ENCODE data around the gene LCLAT1. TPM values are rescaled to one million over a fixed set of nuclear protein-coding genes. Genes with fewer than 3 reads are reported as not detected.

The LCLAT1 gene
- total RNA-seq, 2 experiments from 2014 or later, result 9.2 to 19.6 TPM

- H4K20me1 ChIP-seq (ENCODE audit: insufficient read depth, low read length), result no peaks in the 10 kb centered on the region
- H3K4me2 ChIP-seq (ENCODE audit: low read length), result no peak overlapping the region
- ChIA-PET CTCF (ENCODE audit: unreplicated experiment) (no interaction called here), POLR2A (no interaction called here)
- no peaks in the 10 kb centered on the region for H3K79me2 ChIP-seq (ENCODE audit: insufficient read depth, low read depth, low read length)
- intact Hi-C loops (cut with micrococcal nuclease; ENCODE audit: unreplicated experiment), result no loop called here
- H3K4me1 ChIP-seq (ENCODE audit: insufficient read depth, low read length, poor library complexity, severe bottlenecking), result no peaks in the 10 kb centered on the region
- no peak overlapping the region for H3K27ac ChIP-seq (ENCODE audit: low read depth, low read length, poor library complexity, severe bottlenecking)
- no peak overlapping the region for H2AFZ ChIP-seq (ENCODE audit: low read length)
- H3K9me2 ChIP-seq (ENCODE audit: insufficient read depth, low read length), result no peaks in the 10 kb centered on the region
- H3K36me3 ChIP-seq (ENCODE audit: insufficient read depth, low read length), result no peaks in the 10 kb centered on the region
- no TSS peak for BruUV-seq (replicated peaks)
- DNase-seq (ENCODE audit: low spot score), result no peak
- no peak for TF ChIP-seq CTCF (conservative IDR thresholded peaks at IDR 0.05; ENCODE audit: low read length)
- TF ChIP-seq EZH2phosphoT487 (IDR thresholded peaks at IDR 0.05; ENCODE audit: borderline replicate concordance, low read depth, low read length), result no peak
- H3K9me3 ChIP-seq (ENCODE audit: low read length), result no peaks in the 10 kb centered on the region
- H3K4me3 ChIP-seq (ENCODE audit: low read depth, low read length, poor library complexity, severe bottlenecking), result no peak overlapping the region
Observed at GRCh38 chr2:30405260-30405605, 41.8 kb upstream of the LCLAT1 start.

- no TSS peak for BruUV-seq (replicated peaks)
- intact Hi-C loops (cut with micrococcal nuclease; ENCODE audit: unreplicated experiment), result no loop called here
- H3K4me3 ChIP-seq (ENCODE audit: low read depth, low read length, poor library complexity, severe bottlenecking), result no peak overlapping the region
- H3K9me3 ChIP-seq (ENCODE audit: low read length), result no peaks in the 10 kb centered on the region
- no peak overlapping the region for H2AFZ ChIP-seq (ENCODE audit: low read length)
- no peaks in the 10 kb centered on the region for H3K36me3 ChIP-seq (ENCODE audit: insufficient read depth, low read length)
- no peak for TF ChIP-seq EZH2phosphoT487 (IDR thresholded peaks at IDR 0.05; ENCODE audit: borderline replicate concordance, low read depth, low read length)
- TF ChIP-seq CTCF (conservative IDR thresholded peaks at IDR 0.05; ENCODE audit: low read length), result no peak
- no peak overlapping the region for H3K4me2 ChIP-seq (ENCODE audit: low read length)
- no peaks in the 10 kb centered on the region for H4K20me1 ChIP-seq (ENCODE audit: insufficient read depth, low read length)
- DNase-seq (ENCODE audit: low spot score), result no peak
- ChIA-PET POLR2A (interaction anchor here (0.7 kb wide), 1 partner anchor 27 kb away, joined by 3 read pairs; no protein-coding TSS in a partner anchor), CTCF (ENCODE audit: unreplicated experiment) (no interaction called here)
- H3K79me2 ChIP-seq (ENCODE audit: insufficient read depth, low read depth, low read length), result no peaks in the 10 kb centered on the region
- no peaks in the 10 kb centered on the region for H3K4me1 ChIP-seq (ENCODE audit: insufficient read depth, low read length, poor library complexity, severe bottlenecking)
- H3K27ac ChIP-seq (ENCODE audit: low read depth, low read length, poor library complexity, severe bottlenecking), result no peak overlapping the region
- H3K9me2 ChIP-seq (ENCODE audit: insufficient read depth, low read length), result no peaks in the 10 kb centered on the region
Observed at GRCh38 chr2:30406853-30407252, 40.2 kb upstream of the LCLAT1 start.

- DNase-seq (ENCODE audit: low spot score), result no peak
- Histone ChIP-seq H3K36me3 (ENCODE audit: insufficient read depth, low read length) (no peaks in the 10 kb centered on the region), H3K9me2 (ENCODE audit: insufficient read depth, low read length) (no peaks in the 10 kb centered on the region), H3K27ac (ENCODE audit: low read depth, low read length, poor library complexity, severe bottlenecking) (no peak overlapping the region), H4K20me1 (ENCODE audit: insufficient read depth, low read length) (no peaks in the 10 kb centered on the region), H3K4me3 (ENCODE audit: low read depth, low read length, poor library complexity, severe bottlenecking) (no peak overlapping the region), H3K4me2 (ENCODE audit: low read length) (no peak overlapping the region), H3K4me1 (ENCODE audit: insufficient read depth, low read length, poor library complexity, severe bottlenecking) (no peaks in the 10 kb centered on the region), H2AFZ (ENCODE audit: low read length) (no peak overlapping the region), H3K79me2 (ENCODE audit: insufficient read depth, low read depth, low read length) (no peaks in the 10 kb centered on the region), H3K9me3 (ENCODE audit: low read length) (no peaks in the 10 kb centered on the region)
- no TSS peak for BruUV-seq (replicated peaks)
- CTCF ChIA-PET (ENCODE audit: unreplicated experiment), result interaction anchor here (0.6 kb wide), 1 partner anchor 169 kb away, joined by 3 read pairs; no protein-coding TSS in a partner anchor
- intact Hi-C loops (cut with micrococcal nuclease; ENCODE audit: unreplicated experiment), result no loop called here
- TF ChIP-seq CTCF (conservative IDR thresholded peaks at IDR 0.05; ENCODE audit: low read length) (no peak), EZH2phosphoT487 (IDR thresholded peaks at IDR 0.05; ENCODE audit: borderline replicate concordance, low read depth, low read length) (no peak)
- POLR2A ChIA-PET, result interaction anchor here (0.6 kb wide), 1 partner anchor 29 kb away, joined by 9 read pairs; no protein-coding TSS in a partner anchor
Observed at GRCh38 chr2:30408961-30409387, 38.1 kb upstream of the LCLAT1 start.

Data from OCI-LY7 (cell line).